ENCODE results near the gene DBX1. TPM values are rescaled to one million over a fixed set of nuclear protein-coding genes. Genes with fewer than 3 reads are reported as not detected.

DBX1 gene
- polyA plus RNA-seq, 1 donor (not counting 4 experiments of a cell fraction or from before 2014, with no cell fraction given) = not detected

GRCh38 chr11:20204681-20205080 is 44.4 kb upstream of the DBX1 start:
- no peak overlapping the region for H3K9ac ChIP-seq (ENCODE audit: control insufficient read depth, extremely low read depth, insufficient read depth, low read length)
- dilution Hi-C loops (cut with MboI; ENCODE audit: extremely low pct_ligation_motif_present, low sequenced_read_pairs) = no loop called here
- peaks cover 33% of the 10 kb centered on the region for H3K27me3 ChIP-seq (ENCODE audit: control insufficient read depth, extremely low read depth, insufficient read depth, low read length)
- no peaks in the 10 kb centered on the region for H3K9me3 ChIP-seq (ENCODE audit: control insufficient read depth, low read depth, low read length)
- no peak overlapping the region for H3K4me2 ChIP-seq (ENCODE audit: control insufficient read depth, extremely low read depth, insufficient read depth, low read depth, low read length)
- H3K9me1 ChIP-seq (ENCODE audit: control insufficient read depth, extremely low read depth, insufficient read depth, low read length) = no peaks in the 10 kb centered on the region
- FAIRE-seq (no peak), DNase-seq (ENCODE audit: low read depth, low spot score) (no peak)
- no peaks in the 10 kb centered on the region for H3K4me1 ChIP-seq (ENCODE audit: control insufficient read depth, extremely low read depth, insufficient read depth, low read length)
- no peaks in the 10 kb centered on the region for H4K20me1 ChIP-seq (ENCODE audit: control insufficient read depth, extremely low read depth, insufficient read depth, low read length)
- H3K36me3 ChIP-seq (ENCODE audit: control insufficient read depth in 2 of 2, extremely low read depth in 1 of 2, insufficient read depth in 2 of 2, low read length in 2 of 2) = no peaks in the 10 kb centered on the region
- no peak overlapping the region for H3K4me3 ChIP-seq (ENCODE audit: control insufficient read depth in 2 of 3, extremely low read depth in 1 of 3, insufficient read depth in 2 of 3, low read depth in 1 of 3, low read length in 3 of 3)
- no peak overlapping the region for H3K27ac ChIP-seq (ENCODE audit: control insufficient read depth, insufficient read depth, low read length)
- no peak for TF ChIP-seq CTCF (optimal IDR thresholded peaks at IDR 0.05 in 1 of 3, IDR thresholded peaks at IDR 0.05 in 1 of 3, conservative IDR thresholded peaks at IDR 0.05 in 1 of 3; ENCODE audit: extremely low read depth in 1 of 3, insufficient read depth in 2 of 3, low read length in 3 of 3)
- no peak for TF ChIP-seq EZH2 (IDR thresholded peaks at IDR 0.05; ENCODE audit: low read length)
- no peaks in the 10 kb centered on the region for H3K79me2 ChIP-seq (ENCODE audit: control insufficient read depth, insufficient read depth, low read length)
- H2AFZ ChIP-seq (ENCODE audit: control insufficient read depth, low read length) = no peak overlapping the region

- DNase-seq (ENCODE audit: low read depth, low spot score) (no peak), FAIRE-seq (no peak)
- no peaks in the 10 kb centered on the region for H3K36me3 ChIP-seq (ENCODE audit: control insufficient read depth in 2 of 2, extremely low read depth in 1 of 2, insufficient read depth in 2 of 2, low read length in 2 of 2)
- no peaks in the 10 kb centered on the region for H3K4me1 ChIP-seq (ENCODE audit: control insufficient read depth, extremely low read depth, insufficient read depth, low read length)
- H3K4me2 ChIP-seq (ENCODE audit: control insufficient read depth, extremely low read depth, insufficient read depth, low read depth, low read length) = no peak overlapping the region
- H3K27ac ChIP-seq (ENCODE audit: control insufficient read depth, insufficient read depth, low read length) = no peak overlapping the region
- no peaks in the 10 kb centered on the region for H3K9me1 ChIP-seq (ENCODE audit: control insufficient read depth, extremely low read depth, insufficient read depth, low read length)
- no peaks in the 10 kb centered on the region for H3K9me3 ChIP-seq (ENCODE audit: control insufficient read depth, low read depth, low read length)
- H3K27me3 ChIP-seq (ENCODE audit: control insufficient read depth, extremely low read depth, insufficient read depth, low read length) = peaks cover 26% of the 10 kb centered on the region
- H3K9ac ChIP-seq (ENCODE audit: control insufficient read depth, extremely low read depth, insufficient read depth, low read length) = no peak overlapping the region
- TF ChIP-seq EZH2 (IDR thresholded peaks at IDR 0.05; ENCODE audit: low read length) (no peak), CTCF (optimal IDR thresholded peaks at IDR 0.05 in 1 of 3, IDR thresholded peaks at IDR 0.05 in 1 of 3, conservative IDR thresholded peaks at IDR 0.05 in 1 of 3; ENCODE audit: extremely low read depth in 1 of 3, insufficient read depth in 2 of 3, low read length in 3 of 3) (no peak)
- no peaks in the 10 kb centered on the region for H4K20me1 ChIP-seq (ENCODE audit: control insufficient read depth, extremely low read depth, insufficient read depth, low read length)
- no peaks in the 10 kb centered on the region for H3K79me2 ChIP-seq (ENCODE audit: control insufficient read depth, insufficient read depth, low read length)
- dilution Hi-C loops (cut with MboI; ENCODE audit: extremely low pct_ligation_motif_present, low sequenced_read_pairs) = no loop called here
- no peak overlapping the region for H3K4me3 ChIP-seq (ENCODE audit: control insufficient read depth in 2 of 3, extremely low read depth in 1 of 3, insufficient read depth in 2 of 3, low read depth in 1 of 3, low read length in 3 of 3)
- H2AFZ ChIP-seq (ENCODE audit: control insufficient read depth, low read length) = no peak overlapping the region
Observed at GRCh38 chr11:20203831-20204230, 43.6 kb upstream of the DBX1 start.
